Measurements from ENCODE around the gene AKR1B15.
"Not testable (repeated sequence)": the region's sequence is repeated elsewhere in the genome, so short reads cannot be mapped to it uniquely, and the experiment has no call there.

AKR1B15 gene

DNA sequence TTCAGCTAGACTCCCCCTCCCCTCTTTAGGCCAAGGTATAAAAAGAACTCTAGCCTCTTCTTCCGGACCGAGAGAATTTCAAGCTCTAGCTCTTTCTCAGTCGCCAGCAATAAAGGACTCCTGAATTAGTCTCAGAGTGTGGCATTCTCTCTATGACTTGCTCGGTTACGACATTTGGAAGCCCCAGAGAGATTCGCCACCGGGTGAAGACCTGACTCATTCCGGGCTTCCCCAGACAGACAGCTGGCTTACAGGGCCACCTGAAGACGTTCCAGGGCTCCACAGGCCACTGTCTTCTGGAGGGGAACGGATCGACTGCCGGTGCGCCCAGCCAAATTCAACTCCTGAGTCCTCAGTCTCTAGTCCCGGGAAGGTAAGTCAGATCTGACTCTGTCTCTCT, at the start of gene AKR1B15:
Gene AKR1B15, plus strand, starts transcription at position 234 of the 400 bp plus-strand sequence. CDS start 15,510 bp downstream, outside the sequence.
- DNase-seq, result no peak

DNA sequence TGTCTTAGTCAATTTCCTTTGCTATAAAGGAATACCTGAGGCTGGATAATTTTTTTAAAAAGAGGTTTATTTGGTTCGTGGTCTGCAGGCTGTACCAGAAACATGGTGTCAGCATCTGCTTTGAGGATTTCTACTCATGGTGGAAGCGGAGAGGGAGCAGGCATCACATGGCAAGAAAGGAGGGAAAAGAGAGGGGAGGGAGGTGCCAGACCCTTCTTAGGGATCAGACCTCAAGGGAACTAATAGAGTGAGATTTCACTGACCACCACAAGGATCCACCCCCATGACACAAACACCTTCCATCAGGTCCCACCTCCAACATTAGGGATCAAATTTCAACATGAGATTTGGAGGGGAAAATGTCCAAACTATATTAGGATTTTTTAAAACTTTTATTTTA, 48.5 kb upstream of the AKR1B15 start:
- no peak for DNase-seq

DNA sequence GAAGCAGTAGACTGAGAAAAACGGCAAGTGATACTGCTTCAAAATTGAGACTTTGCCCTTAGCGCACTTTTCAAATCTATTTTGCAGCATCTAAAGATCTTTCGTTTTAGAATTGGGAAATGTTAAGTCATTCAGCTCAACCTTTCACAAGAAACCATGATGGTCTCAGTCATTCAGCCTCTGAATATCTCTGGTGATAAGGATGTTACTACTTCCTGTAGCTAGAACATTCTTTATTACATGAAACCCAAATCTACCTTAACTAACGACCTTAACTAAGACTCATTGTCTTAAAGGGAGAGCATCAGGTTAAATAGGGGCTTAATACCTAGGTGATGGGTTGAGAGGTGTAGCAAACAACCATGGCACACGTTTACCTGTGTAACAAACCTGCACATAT, 47.9 kb upstream of the AKR1B15 start:
- DNase-seq, result no peak

DNA sequence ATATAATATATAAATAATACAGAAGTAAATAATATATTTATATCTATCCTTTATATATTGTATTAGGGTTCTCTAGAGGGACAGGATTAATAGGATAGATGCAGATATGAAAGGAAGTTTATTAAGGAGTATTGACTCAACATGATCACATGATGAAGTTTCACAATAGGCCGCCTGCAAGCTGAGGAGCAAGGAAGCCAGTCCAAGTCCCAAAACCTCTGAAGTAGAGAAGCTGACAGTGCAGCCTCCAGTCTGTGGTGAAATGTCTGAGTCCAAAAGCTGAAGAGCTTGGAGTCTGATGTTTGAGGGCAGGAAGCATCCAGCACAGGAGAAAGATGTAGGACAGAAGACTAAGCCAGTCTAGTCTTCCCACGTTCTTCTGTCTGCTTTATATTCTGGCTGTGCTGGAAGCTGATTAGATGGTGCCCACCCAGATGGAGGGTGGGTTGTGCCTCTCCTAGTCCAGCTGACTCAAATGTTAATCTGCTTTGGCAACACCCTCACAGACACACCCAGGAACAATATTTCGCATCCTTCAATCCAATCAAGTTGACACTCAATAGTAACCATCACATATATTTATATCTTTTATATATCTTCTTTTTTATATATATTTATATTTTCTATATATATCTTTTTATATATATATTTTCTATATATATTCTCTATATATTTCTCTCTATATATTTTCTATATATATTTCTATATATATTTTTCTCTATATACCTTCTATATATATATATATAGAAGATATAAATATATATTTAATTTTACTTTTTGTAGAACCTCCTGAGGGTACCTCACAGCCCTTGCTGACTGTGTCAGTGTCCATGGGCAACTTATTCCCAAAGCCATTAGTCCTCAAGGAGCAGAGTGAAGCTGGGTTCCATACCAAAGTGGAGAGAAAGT, 46.2 kb upstream of the AKR1B15 start:
- DNase-seq, result no peak

DNA sequence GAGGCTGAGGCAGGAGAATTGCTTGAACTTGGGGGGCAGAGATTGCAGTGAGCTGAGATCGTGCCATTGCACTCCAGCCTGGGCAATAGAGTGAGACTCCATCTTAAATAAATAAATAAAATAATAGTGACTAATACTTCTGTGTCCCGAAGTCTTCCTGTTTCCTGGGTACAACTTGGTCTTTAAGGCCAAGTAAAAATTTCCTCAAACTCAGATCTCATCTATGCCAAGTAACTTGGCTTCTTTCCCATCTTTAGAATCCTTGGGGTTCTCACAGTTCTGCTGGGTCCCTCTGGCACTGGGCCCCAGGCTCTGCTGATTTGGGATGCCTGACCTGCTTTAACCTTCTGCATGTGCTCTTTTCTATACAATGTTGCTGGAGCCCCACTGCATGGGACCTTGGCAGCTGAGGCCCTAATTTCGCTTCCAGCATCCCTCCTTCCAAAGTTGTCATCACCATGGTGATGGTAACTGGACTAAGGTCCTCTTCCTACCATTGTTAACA, 44.2 kb upstream of the AKR1B15 start:
- DNase-seq, result no peak

DNA sequence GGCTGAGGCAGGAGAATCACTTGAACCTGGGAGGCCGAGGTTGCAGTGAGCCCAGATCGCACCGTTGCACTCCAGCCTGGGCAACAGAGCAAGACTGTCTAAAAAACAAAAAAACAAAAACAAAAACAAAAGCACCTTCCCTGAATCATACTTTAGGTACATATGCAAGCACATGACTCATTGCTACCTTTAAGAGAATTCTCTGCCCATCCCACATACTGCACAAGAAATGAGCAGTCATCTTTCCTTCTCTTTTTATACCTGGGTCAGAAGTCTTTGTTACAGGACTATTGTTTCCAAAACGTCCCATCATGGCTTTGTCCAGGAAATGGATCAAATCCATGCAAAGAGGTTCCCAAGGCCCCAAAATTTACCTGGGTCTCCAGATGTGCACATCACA, 43.1 kb upstream of the AKR1B15 start:
- no peak for DNase-seq

DNA sequence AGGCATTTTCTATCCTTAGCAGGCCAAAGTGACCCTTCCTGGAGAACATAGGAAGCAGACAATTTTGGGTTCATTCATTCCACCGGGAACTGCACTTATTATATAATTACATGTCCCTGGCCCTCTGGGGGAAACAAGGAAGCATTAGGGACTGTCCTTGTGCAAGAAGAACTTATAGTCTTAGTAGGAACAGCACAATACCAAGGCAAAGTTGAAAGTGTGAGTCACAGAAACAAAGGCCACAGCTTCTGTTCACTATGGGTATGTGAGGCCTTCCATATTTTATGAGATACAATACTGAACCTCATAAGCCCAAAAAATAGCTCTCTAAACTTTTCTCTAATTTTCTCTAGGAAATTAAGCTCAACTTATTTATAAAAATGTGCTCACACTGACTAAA, 39.9 kb upstream of the AKR1B15 start:
- no peak for DNase-seq

DNA sequence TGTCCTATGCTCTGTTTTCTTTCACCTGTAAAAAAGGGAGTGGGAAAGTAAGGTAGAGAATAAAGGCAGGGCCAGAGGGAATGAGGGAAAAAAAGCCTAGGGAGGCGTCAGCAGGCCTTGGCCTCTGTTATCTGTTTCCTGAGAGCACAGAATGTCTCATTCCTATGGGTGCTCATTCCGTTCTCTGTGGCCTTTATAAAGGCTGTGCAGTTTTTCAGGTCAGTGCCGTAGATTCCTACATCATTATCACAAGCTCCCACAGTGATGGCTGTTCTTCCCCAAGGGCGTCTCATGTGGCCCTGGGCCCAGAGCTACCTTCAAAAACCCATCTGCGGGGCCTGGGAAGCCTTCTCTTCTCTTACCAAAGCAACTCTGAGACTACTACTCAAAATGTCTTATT, 38.3 kb upstream of the AKR1B15 start:
- DNase-seq, result no peak

DNA sequence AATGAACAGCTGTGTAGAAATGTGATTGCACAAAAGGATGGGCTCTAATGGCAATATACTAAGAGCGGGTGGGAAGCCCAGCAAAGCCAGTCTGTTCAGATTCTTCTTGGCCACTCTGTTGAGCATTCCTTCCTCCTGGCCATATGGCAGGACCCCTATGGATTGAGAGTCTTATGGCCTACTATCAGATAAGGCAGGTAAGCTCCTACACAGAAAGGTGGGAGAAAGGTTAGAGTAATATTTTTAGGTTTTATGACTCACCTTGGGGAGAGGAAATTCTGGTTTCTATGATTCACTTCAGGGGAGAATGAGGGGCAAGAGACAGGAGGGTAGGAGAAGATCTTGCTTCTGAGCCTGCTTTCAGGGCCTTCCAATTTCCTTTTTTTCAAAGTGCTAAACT, 36.6 kb upstream of the AKR1B15 start:
- no peak for DNase-seq

DNA sequence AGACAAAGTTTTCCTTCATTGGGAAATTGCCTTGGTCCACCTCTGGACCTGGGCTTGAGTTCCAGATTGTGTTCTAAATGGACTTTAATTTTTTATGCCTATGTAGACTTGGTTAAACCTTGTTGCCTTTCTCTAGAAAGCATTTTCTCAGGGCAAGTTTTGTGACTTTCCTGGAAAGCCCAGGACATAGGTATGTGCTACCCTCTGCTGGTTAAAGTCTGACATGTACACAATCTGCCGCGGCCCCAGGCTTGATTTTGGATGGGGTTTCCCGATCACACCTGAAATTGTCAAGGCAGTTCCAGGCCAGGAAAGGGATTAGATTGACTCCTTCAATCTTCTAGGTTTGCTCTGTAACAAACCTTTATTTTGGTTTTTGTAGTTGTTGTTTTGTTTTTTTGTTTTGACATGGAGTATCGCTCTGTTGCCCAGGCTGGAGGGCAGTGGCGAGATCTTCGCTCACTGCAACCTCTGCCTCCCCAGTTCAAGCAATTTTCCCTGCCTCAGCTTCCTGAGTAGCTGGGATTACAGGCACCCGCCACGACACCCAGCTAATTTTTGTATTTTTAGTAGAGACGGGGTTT, 35.6 kb upstream of the AKR1B15 start:
- peak; percentile 16 for DNase-seq

DNA sequence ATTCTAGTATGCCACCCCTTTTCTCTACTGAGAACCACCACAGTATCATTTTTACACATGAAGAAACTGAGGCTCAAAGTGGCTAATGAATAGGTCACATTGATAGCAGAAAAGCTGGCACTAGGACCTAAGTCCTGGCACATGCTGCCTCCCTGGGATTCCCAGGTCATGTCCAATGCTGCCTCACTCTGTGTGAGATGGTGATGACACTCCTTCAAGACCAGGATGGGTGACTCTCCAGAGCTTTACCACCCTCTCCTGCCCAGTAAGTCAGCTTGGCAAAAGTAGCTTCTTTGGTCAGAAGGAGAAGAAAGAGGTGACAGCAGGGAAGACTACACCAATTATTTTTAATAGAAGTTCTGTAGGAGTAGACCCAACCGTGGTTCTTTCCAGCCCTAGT, 34.8 kb upstream of the AKR1B15 start:
- no peak for DNase-seq

DNA sequence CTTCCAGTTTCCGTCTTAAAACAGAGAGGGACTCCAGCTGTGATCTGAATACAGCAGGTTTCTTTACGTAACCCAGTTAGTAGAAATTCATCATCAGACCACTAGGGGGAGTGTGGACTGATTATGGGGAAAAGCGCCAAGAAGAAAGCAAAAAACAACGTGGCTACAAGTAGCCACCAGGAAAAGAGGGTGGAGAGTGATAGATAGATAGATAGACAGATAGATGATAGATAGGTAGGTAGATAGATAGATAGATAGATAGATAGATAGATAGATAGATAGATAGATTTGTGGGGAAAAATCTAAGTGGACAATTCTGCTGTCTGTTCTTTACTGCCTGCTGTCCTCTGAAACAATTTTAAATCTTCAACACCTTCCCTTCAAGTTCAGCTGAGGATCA, 34.2 kb upstream of the AKR1B15 start:
- peak; percentile 22 for DNase-seq

DNA sequence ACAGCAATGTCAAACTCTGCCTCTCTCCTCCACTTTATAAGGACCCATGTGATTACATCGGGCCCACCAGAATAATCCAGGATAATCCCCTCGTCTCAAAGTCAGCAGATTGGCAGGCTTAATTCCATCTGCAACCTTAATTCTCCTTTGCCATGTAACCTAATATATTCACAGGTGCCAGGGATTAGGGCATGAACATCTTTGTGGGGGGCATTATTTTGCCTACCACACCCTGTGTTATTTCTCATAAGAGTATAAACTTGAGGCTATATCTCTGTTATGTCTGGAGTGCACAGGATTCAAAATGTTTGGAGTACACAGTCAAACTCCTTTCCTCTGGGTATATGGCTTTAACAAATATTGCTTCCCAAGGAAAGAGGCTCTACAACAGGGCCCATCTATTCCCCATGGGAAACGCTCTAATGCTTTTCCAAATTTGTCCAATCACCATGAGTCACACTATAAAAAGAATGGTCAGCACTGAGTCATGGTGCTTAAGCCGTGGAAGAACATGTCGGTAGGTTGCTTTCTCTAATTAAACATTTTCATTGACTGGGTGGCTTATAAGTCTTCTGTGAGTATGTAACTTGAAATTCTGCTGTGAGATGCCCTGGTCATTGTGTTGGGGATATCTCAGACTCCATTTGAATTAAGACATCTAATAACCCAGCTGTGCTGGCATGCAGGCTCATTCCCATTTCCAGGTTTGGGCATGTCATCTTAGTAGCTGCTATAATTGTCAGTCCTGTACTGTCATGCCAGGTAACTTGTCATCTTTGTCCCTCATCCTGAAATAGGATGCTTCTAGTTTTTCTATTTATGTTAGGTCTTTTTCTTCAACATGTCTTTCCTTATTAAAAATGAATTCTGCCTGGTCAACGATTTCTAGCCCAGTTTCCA, 33.1 kb upstream of the AKR1B15 start:
- no peak for DNase-seq

DNA sequence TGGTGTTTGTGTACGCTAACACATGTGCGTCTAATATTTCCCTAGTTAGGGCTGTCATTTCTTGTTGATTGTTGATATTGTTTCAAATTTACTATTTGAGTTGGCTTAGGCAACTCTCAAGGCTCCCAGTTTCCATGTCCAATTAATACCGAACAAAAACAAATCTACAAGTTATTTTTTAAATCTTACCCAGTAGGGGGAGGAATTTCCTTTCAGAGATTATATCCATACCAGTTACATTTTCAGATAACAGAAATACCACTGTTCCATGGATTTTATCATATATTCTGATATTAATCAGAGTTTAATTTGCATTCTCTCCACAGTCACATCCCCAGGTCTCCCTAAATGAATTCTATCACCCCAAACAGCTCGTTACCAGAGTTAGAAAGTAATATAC, 28.8 kb upstream of the AKR1B15 start:
- DNase-seq, result no peak

DNA sequence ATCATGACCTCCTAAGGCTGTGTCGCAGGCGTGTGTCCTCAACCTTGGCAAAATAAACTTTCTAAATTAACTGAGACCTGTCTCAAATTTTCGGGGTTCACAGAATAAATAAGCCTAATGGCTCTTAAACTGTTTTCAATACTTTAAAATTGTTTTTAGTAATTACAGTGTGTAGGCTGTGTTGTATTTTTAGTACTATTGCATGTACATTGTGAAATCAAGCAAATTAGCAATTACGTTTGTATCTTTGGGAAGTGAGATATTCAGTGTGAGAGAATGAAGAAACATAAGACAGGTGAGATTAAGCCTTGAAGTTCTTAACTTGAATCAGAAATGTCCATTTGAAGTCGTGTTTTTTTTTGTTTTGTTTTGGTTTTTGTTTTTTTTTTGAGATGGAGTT, 26.3 kb upstream of the AKR1B15 start:
- DNase-seq, result no peak

DNA sequence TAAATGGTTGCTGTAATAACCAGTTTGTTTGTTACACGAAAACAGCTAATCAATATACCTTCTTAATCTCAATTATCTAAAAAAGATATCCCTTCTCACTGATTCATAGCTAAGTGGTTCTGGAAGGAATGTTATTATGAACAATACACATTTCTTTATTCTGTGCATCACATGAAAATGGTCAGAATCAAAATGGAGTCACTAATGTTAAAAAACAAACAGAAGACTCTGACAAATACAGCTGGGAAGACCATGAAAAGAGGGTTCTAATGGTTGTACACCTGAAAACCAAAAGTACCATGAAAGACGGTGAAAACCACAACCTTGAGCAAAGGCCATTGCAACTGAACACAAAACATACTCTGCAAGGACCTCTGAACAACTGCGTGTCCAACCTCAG, 23.5 kb upstream of the AKR1B15 start:
- DNase-seq, result not testable (repeated sequence)

DNA sequence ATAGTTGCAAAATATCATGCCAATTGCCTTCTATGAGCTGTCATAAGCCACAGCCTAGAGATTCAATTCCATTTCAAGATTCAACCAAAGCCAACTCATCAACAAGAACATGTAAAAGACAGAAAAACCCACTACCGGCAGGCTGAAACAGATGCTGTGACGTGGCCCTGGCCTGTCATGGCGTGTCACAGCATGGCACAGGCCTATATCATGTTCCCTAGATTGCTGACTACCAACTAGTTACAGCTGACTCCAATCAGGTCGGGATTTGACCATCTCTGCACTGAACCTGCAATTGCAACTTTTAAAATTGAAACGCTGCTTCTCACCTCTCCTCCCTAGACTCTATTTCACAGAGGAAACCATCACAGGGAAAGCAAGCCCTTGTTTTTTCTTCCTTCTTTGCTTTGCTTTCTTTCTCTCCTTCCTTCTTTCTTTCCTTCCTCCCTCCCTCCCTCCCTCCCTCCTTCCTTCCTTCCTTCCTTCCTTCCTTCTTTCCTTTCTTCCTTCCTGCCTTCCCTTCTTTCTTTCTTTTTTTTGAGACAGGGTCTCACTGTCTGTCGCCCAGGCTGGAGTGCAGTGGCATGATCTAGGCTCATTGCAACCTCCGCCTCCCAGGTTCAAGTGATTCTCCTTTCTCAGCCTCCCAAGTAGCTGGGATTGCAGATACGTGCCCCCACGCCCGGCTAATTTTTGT, 22.2 kb upstream of the AKR1B15 start:
- DNase-seq, result peak; percentile 27

DNA sequence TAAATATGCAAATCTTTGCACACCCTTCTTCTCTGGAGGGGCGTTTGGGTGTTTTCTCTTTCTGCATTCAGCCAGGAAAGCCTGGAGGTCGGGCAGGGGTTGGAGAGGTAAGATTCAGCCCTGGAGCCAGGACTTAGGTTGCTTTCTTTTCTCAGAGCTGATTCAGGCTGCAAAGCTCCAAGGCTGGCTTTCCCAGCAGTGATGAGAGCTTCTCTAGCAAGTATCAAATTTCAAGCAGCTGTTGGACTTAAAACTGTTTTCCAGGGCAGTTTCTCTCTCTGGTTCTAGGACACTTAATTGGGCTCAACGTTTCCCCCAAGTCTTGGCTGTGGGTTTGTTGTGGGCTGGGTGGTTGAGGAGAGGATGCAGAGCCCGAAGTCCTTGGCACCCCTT, 20.9 kb upstream of the AKR1B15 start:
- DNase-seq, result peak; percentile 80

DNA sequence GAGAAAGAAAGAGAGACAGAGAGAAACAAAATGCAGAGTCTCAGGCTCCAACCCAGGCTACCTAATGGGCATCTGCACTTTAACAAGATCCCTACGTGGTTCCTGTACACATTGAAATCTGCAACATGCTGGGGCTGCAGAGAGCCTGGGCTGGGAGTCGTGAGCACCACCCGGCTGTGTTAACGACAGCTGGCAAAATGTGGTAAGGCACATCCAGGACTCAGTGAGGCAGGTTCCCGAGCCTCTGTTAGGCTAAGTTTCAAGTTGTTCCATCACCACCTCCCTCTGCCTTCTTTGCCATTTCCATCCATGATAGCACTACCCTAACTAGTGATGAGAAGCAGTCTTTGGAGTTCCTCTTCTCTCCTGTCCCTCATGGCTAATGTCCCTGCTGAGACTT, 20.2 kb upstream of the AKR1B15 start:
- peak; percentile 23 for DNase-seq

DNA sequence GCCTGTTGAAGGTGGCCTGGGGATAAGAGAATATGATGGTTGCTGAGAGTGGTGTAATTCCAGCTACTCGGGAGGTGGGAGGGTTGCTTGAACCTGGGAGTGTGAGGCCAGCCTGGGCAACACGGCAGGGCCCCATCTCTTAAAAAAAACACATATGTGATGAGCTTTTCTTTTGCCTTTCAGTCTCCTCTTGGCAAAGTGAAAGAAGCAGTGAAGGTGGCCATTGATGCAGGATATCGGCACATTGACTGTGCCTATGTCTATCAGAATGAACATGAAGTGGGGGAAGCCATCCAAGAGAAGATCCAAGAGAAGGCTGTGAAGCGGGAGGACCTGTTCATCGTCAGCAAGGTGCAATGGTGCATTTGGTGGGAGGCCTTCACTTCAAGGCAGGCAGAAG, 18.4 kb upstream of the AKR1B15 start:
- DNase-seq, result no peak

DNA sequence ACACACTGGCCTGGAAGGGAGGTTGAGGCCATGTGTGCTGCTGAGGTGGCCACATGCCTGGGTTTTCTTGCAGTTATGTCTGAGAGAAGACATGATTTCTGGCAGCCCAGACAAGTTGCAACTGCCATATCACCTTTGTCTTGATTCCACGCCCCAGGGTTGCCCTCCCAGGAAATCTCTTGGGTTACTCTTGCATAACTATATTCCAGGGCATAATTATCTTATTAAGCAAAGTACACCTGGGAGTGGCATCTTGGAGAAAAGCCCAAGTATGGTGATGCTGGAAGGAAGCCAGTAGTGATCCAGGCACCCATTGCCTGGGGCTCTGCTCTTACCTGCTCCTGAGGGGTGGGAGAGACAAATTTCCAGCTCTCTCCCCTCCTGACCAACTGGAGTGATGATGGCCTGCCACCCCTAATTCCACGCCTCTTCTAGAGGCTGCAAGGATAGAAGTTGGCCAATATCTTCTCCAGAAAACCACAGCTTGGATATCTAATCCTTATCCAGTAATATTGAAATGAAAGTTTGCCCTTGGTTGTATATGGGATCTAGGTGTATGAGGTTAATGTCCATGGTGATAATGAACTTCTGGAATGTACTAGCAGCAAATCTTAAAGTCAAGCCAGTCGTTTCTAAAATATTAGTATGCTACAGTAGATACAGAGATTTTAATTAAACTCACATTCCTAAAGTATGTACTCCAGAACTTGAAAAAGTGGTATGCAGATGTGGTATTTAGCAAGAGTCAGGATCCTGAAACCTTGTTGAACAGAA, 16.5 kb upstream of the AKR1B15 start:
- peak; percentile 52 for DNase-seq

DNA sequence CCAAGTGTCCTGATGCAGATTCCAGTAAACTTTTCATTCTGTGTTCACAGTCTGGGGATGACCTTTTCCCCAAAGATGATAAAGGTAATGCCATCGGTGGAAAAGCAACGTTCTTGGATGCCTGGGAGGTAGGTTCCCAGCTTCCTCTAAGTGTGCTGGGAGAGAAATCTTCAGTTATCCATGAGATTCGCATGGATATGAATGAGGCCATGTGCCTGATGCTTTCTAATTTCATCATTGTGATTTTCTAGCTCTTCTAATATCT, 16.0 kb upstream of the AKR1B15 start:
- no peak for DNase-seq
